Psoas muscle (tissue), 8 donors: ENCODE data around the gene KIF6. TPM values are rescaled to one million over a fixed set of nuclear protein-coding genes. Genes with fewer than 3 reads are reported as not detected.
A peak's percentile ranks its signal among the peaks of the same experiment; 100 is the strongest.

ENCODE experiments used
- ATAC-seq, 4 donors: fragments of 200-7000 bp; cut with Tn5 transposase; one replicate each; pipeline ENCODE4 v1.9.1; 2020; ENCODE audit warnings: moderate library complexity in 3 of 4, mild to moderate bottlenecking in 2 of 4
- DNase-seq, 2 donors: peaks; one replicate each; pipeline ENCODE4 v3.0.0-alpha.2; 2020
- H3K27ac ChIP-seq: fragments of 200-600 bp; one replicate; pipeline ENCODE4 v1.8.0; 2022
- H3K27me3 ChIP-seq, 3 donors: fragments of 200-600 bp in 1 of 3; one replicate each; pipeline versions ENCODE4 v1.6.1 to v1.8.0; 2013 to 2022; ENCODE audit warnings: low read length in 2 of 3, mild to moderate bottlenecking in 2 of 3, moderate library complexity in 1 of 3; ENCODE audit not compliant: insufficient read depth in 3 of 3
- H3K36me3 ChIP-seq, 2 donors: fragments of 200-600 bp in 1 of 2; one replicate each; pipeline versions ENCODE4 v1.6.1 to v1.8.0; 2013 to 2022; ENCODE audit warnings: low read depth in 1 of 2, mild to moderate bottlenecking in 1 of 2, moderate library complexity in 1 of 2; ENCODE audit not compliant: insufficient read depth in 1 of 2
- H3K4me1 ChIP-seq: fragments of 200-600 bp; one replicate; pipeline ENCODE4 v1.8.0; 2022
- H3K4me3 ChIP-seq: fragments of 200-600 bp; one replicate; pipeline ENCODE4 v1.8.0; 2022; ENCODE audit warnings: mild to moderate bottlenecking
- H3K9me3 ChIP-seq: fragments of 200-600 bp; one replicate; pipeline ENCODE4 v1.8.0; 2022
- WGBS, 3 donors: extraction: QIAGEN DNeasy Blood & Tissue Kit; methylation state at CpG; one replicate each; pipeline versions ENCODE4 v1.1.6 to v1.1.7; 2013; 5-methylcytosine and 5-hydroxymethylcytosine counted together
- intact Hi-C, 2 donors: fragments of 100-400 bp; cut with DNase I; formaldehyde crosslinking; loops; one replicate each; pipeline versions ENCODE4 v1.11.0 to v1.14.2; 2022
- polyA plus RNA-seq, 3 donors: library from polyadenylated mRNA; stranded (reverse); fragments of 200-250 nt; gene quantifications; one replicate each; pipeline ENCODE4 v1.2.3, GENCODE V29; 2013
- total RNA-seq, 4 donors: library from RNA; stranded (reverse); fragmentation: NEBNext Ultra II Directional in 2 of 4; extraction: Animal tissue kit (Norgen Biotek cat#: 25700) in 2 of 4; gene quantifications; one replicate each; pipeline versions ENCODE4 v1.2.1 to v1.2.4, GENCODE V29; 2021 to 2023
- TF ChIP-seq, protein P1 (sequence below): fragments of 200-600 bp; IDR thresholded peaks from one replicate; pipeline ENCODE4 v1.8.0; 2022; ENCODE audit warnings: antibody characterized with exemption
- donor health status: healthy with polysubstance abuse.
- donor health status: DM: no; HTN: no; CAD: no; lungs with moderate emphysema.
- donor health status: Bipolar disorder and iron deficiency.
- donor health status: healthy.
- donor health status: DM: yes; HTN: yes; CAD: no.
- donor health status: DM: no; HTN: no; CAD: no.
- donor health status: DM: no; HTN: no; CAD: no.
- donor health status: DM: yes; HTN: yes; CAD: no.

Gene KIF6
- total and polyA plus RNA-seq, 7 donors: 0.03 to 0.17 (median 0.09) TPM; not detected in 2

DNA sequence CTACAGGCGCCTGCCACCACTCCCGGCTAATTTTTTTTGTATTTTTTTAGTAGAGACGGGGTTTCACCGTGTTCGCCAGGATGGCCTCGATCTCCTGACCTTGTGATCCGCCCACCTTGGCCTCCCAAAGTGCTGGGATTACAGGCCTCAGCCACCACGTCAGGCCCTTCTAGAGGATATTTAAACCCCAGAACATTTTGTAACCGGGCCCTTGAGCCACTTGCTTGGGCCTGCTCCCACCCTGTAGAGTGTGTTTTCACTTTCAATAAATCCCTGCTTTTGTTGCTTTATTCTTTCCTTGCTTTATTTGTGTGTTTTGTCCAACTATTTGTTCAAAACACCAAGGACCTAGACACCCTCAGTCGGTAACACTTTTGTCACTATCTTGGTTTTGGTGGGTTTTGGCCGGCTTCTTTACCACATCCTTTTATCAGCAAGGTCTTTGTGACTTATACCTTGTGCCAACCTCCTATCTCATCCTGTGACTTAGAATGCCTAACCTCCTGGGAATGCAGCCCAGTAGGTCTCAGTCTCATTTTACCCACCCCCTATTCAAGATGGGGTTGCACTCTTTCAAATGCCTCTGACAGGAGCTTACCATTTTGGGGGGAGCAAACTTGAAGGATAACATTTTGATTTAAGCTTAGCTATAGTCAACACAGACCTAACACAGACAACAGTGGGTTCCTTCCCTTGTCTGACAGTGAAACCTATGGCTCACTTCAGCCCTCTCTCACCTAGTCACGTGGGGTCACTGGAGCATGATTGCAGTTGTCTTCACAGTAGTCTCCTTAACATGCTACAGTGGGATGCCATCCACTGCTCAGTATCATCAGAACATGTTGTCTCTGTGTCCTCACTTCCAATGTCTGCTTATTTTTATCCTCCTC is 27.9 kb upstream of the KIF6 start:
- 75 to 90% (median 81%) methylated on average over 12 of the region's 12 CpGs for WGBS, 3 donors
- Histone ChIP-seq H3K9me3 (no peaks in the 10 kb centered on the region), H3K27me3 (no peaks in the 10 kb centered on the region), H3K36me3 (no peaks in the 10 kb centered on the region), H3K27ac (peak overlapping the region; percentile 54), H3K4me3 (no peak overlapping the region), H3K4me1 (peaks cover 19% of the 10 kb centered on the region)
- intact Hi-C loops: no loop called here
- TF ChIP-seq, protein P1, sequence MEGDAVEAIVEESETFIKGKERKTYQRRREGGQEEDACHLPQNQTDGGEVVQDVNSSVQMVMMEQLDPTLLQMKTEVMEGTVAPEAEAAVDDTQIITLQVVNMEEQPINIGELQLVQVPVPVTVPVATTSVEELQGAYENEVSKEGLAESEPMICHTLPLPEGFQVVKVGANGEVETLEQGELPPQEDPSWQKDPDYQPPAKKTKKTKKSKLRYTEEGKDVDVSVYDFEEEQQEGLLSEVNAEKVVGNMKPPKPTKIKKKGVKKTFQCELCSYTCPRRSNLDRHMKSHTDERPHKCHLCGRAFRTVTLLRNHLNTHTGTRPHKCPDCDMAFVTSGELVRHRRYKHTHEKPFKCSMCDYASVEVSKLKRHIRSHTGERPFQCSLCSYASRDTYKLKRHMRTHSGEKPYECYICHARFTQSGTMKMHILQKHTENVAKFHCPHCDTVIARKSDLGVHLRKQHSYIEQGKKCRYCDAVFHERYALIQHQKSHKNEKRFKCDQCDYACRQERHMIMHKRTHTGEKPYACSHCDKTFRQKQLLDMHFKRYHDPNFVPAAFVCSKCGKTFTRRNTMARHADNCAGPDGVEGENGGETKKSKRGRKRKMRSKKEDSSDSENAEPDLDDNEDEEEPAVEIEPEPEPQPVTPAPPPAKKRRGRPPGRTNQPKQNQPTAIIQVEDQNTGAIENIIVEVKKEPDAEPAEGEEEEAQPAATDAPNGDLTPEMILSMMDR: no peak
- DNase-seq (no peak), ATAC-seq (peak in 3 of 4 donors; percentile 42 to 77 (median 70))

DNA sequence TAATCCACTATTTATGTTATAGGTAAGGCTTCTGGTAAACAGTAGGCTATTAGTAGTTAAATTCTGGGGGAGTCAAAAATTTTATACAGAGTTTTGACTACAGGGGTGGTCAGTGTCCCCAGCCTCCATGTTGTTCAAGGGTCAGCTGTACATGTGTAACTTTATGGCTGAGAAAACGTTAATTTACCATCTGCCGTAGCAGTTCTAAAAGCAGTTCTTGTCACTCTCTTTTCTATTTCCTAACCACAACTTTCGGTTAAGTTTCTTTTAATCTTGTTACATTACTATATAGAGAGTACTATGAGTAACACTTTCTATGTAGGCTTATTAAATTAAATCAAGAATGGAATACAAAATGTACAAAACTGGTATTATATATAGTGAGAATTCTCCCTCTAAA is 21.6 kb upstream of the KIF6 start:
- Histone ChIP-seq H3K27me3 (no peaks in the 10 kb centered on the region), H3K36me3 (no peaks in the 10 kb centered on the region), H3K4me3 (no peak overlapping the region), H3K27ac (no peak overlapping the region), H3K4me1 (no peaks in the 10 kb centered on the region), H3K9me3 (no peaks in the 10 kb centered on the region)
- ATAC-seq (no peak), DNase-seq (no peak)
- 80 to 88% (median 82%) methylated on average over 3 of the region's 3 CpGs for WGBS, 3 donors
- TF ChIP-seq, protein P1: no peak
- intact Hi-C loops: no loop called here

DNA sequence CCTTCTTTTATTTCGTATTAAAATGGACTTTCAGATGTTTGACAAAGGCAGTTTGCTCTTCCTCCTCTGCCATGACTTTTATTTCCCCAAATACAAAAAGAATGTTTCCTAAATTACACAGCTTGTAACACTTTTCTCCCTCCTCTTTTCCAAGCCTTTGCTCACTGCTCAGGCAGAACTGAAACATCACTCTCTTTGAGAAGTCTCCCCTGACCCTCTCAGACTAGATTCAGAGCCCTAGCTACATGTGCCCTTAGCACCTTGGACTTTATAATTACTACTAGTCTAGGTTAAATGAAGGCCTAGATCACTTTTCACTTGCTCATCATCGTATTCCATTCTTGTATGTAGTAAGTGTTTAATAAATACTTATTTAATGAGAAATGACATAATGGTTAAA is 8.5 kb upstream of the KIF6 start:
- H3K4me1 ChIP-seq: no peaks in the 10 kb centered on the region
- TF ChIP-seq, protein P1: no peak
- no peak overlapping the region for H3K27ac ChIP-seq
- no peaks in the 10 kb centered on the region for H3K36me3 ChIP-seq
- H3K27me3 ChIP-seq: peaks cover 0 to 3% (median 0%) of the 10 kb centered on the region in 3 donors
- intact Hi-C loops: no loop called here
- DNase-seq: no peak
- H3K4me3 ChIP-seq: no peak overlapping the region
- WGBS, 3 donors: 45 to 69% (median 66%) methylated on average over 2 of the region's 2 CpGs
- no peaks in the 10 kb centered on the region for H3K9me3 ChIP-seq
- no peak for ATAC-seq

DNA sequence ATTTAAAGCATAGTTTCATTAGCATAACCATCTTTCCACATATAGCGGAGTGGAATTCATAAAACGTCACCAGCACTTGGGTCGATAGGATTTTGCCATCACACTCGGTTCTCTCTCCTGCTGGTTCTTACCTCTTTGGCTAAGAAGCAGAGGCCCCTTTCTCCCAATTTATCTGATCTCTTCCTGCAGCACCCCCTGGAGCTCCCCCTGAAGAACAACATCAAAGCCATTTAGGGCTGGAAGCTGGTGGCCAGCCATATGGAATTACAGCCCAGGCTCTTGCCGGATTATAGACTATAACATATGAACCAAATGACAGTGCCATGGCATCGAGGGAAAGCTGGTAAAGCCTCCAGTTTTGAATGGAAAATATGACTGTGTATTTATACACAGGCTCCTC is 6.4 kb upstream of the KIF6 start:
- H3K4me1 ChIP-seq: no peaks in the 10 kb centered on the region
- H3K4me3 ChIP-seq: no peak overlapping the region
- no peak overlapping the region for H3K27ac ChIP-seq
- no peaks in the 10 kb centered on the region for H3K9me3 ChIP-seq
- no peak for DNase-seq
- H3K27me3 ChIP-seq: peaks cover 0 to 3% (median 0%) of the 10 kb centered on the region in 3 donors
- 61 to 66% (median 61%) methylated on average over 6 of the region's 6 CpGs for WGBS, 3 donors
- H3K36me3 ChIP-seq: no peaks in the 10 kb centered on the region
- no peak for ATAC-seq
- intact Hi-C loops: no loop called here
- TF ChIP-seq, protein P1: no peak
